Psoas muscle (tissue), 8 donors: ENCODE measurements around the gene CUX1. TPM values are rescaled to one million over a fixed set of nuclear protein-coding genes. Genes with fewer than 3 reads are reported as not detected.
"Not testable (repeated sequence)": the region's sequence is repeated elsewhere in the genome, so short reads cannot be mapped to it uniquely, and the experiment has no call there.

Source experiments
- ATAC-seq, 4 donors: fragments of 200-7000 bp; cut with Tn5 transposase; one replicate each; pipeline ENCODE4 v1.9.1; 2020; ENCODE audit warnings: moderate library complexity in 3 of 4, mild to moderate bottlenecking in 2 of 4
- DNase-seq, 2 donors: peaks; one replicate each; pipeline ENCODE4 v3.0.0-alpha.2; 2020
- H3K27ac ChIP-seq: fragments of 200-600 bp; one replicate; pipeline ENCODE4 v1.8.0; 2022
- H3K27me3 ChIP-seq, 3 donors: fragments of 200-600 bp in 1 of 3; one replicate each; pipeline versions ENCODE4 v1.6.1 to v1.8.0; 2013 to 2022; ENCODE audit warnings: low read length in 2 of 3, mild to moderate bottlenecking in 2 of 3, moderate library complexity in 1 of 3; ENCODE audit not compliant: insufficient read depth in 3 of 3
- H3K36me3 ChIP-seq, 2 donors: fragments of 200-600 bp in 1 of 2; one replicate each; pipeline versions ENCODE4 v1.6.1 to v1.8.0; 2013 to 2022; ENCODE audit warnings: low read depth in 1 of 2, mild to moderate bottlenecking in 1 of 2, moderate library complexity in 1 of 2; ENCODE audit not compliant: insufficient read depth in 1 of 2
- H3K4me1 ChIP-seq: fragments of 200-600 bp; one replicate; pipeline ENCODE4 v1.8.0; 2022
- H3K4me3 ChIP-seq: fragments of 200-600 bp; one replicate; pipeline ENCODE4 v1.8.0; 2022; ENCODE audit warnings: mild to moderate bottlenecking
- H3K9me3 ChIP-seq: fragments of 200-600 bp; one replicate; pipeline ENCODE4 v1.8.0; 2022
- WGBS, 3 donors: extraction: QIAGEN DNeasy Blood & Tissue Kit; methylation state at CpG; one replicate each; pipeline versions ENCODE4 v1.1.6 to v1.1.7; 2013; 5-methylcytosine and 5-hydroxymethylcytosine counted together
- intact Hi-C, 2 donors: fragments of 100-400 bp; cut with DNase I; formaldehyde crosslinking; loops; one replicate each; pipeline versions ENCODE4 v1.11.0 to v1.14.2; 2022
- polyA plus RNA-seq, 3 donors: library from polyadenylated mRNA; stranded (reverse); fragments of 200-250 nt; gene quantifications; one replicate each; pipeline ENCODE4 v1.2.3, GENCODE V29; 2013
- total RNA-seq, 4 donors: library from RNA; stranded (reverse); fragmentation: NEBNext Ultra II Directional in 2 of 4; extraction: Animal tissue kit (Norgen Biotek cat#: 25700) in 2 of 4; gene quantifications; one replicate each; pipeline versions ENCODE4 v1.2.1 to v1.2.4, GENCODE V29; 2021 to 2023
- TF ChIP-seq, protein P1 (sequence below): fragments of 200-600 bp; IDR thresholded peaks from one replicate; pipeline ENCODE4 v1.8.0; 2022; ENCODE audit warnings: antibody characterized with exemption
- donor health status: healthy with polysubstance abuse.
- donor health status: DM: no; HTN: no; CAD: no; lungs with moderate emphysema.
- donor health status: Bipolar disorder and iron deficiency.
- donor health status: healthy.
- donor health status: DM: yes; HTN: yes; CAD: no.
- donor health status: DM: no; HTN: no; CAD: no.
- donor health status: DM: no; HTN: no; CAD: no.
- donor health status: DM: yes; HTN: yes; CAD: no.

The CUX1 gene
- total and polyA plus RNA-seq, 7 donors = 12.5 to 95.6 (median 72.4) TPM

DNA sequence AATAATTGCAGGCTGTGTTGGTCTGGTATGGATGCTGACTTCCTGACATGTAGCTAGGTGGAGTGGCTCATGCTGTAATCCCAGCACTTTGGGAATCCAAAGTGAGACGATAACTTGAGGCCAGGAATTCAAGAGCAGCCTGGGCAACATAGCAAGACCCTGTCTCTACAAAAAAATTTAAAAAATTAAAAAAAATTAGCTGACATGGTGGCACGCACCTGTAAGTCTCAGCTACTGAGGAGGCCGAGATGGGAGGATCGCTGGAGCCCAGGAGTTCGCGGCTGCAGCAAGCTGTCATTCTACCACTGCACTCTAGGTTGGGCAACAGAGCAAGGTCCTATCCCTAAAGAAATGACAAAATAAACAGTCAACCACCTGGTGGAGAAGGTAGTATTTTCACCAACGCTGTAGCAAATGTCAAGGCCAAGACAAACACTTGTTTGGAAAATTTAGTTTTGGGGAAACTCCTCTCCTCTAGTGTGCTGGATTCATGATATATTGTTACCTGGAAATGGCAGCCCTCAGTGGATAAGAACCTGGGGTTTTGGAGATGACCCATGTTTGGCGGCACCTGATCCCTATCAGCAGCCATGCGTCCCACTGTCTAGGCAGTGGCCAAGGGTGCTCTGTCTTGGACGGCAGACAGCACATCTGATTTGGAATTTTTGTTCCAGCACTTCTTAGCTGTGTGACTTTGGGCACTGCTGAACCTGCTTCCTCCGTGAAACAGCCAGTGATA lies 29.5 kb downstream of the CUX1 start:
- no peaks in the 10 kb centered on the region for H3K36me3 ChIP-seq
- ATAC-seq = no peak
- intact Hi-C loops = no loop called here
- H3K4me3 ChIP-seq = no peak overlapping the region
- H3K4me1 ChIP-seq = peaks cover 7% of the 10 kb centered on the region
- H3K27me3 ChIP-seq = no peaks in the 10 kb centered on the region
- TF ChIP-seq, protein P1, sequence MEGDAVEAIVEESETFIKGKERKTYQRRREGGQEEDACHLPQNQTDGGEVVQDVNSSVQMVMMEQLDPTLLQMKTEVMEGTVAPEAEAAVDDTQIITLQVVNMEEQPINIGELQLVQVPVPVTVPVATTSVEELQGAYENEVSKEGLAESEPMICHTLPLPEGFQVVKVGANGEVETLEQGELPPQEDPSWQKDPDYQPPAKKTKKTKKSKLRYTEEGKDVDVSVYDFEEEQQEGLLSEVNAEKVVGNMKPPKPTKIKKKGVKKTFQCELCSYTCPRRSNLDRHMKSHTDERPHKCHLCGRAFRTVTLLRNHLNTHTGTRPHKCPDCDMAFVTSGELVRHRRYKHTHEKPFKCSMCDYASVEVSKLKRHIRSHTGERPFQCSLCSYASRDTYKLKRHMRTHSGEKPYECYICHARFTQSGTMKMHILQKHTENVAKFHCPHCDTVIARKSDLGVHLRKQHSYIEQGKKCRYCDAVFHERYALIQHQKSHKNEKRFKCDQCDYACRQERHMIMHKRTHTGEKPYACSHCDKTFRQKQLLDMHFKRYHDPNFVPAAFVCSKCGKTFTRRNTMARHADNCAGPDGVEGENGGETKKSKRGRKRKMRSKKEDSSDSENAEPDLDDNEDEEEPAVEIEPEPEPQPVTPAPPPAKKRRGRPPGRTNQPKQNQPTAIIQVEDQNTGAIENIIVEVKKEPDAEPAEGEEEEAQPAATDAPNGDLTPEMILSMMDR = no peak
- H3K9me3 ChIP-seq = no peaks in the 10 kb centered on the region
- no peak overlapping the region for H3K27ac ChIP-seq
- WGBS, 3 donors = 95 to 97% (median 96%) methylated on average over 11 of the region's 11 CpGs
- DNase-seq = no peak

DNA sequence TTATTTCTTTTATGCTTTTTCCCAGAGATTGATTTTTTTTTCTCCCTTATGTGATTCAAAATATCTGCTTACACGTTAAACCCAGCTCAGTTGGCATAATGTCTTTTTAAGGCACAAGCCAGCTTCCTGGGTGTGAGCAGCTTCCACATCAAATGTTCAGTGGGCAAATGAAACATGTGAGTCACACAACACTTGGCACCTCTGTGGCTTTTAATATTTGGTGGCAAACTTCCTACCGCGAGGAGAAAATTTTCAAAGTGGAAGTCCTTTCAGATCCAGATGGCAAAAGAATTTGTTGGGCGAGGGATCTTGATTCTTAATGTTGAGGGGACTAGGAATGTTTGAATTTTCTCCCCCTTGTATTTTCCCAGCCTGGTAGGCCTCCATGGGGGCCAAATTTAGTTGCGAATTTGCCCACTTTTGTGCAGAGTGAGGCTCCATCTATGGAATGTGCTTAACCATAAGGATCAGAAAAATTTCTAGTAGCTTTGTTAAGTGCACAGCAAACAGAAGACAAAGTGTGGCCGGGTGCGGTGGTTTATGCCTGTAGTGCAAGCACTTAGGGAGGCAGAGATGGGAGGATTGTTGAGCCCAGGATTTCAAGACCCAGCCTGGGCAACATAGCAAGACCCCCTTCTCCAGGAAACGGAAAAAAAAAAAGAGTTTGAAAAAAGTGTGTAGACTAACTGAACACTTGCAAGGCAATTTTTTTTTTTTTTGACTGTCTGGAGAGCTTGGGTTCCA lies 31.0 kb downstream of the CUX1 start:
- peak in 3 of 4 donors; percentile 22 to 68 (median 26) for ATAC-seq
- peak overlapping the region; percentile 5 for H3K27ac ChIP-seq
- H3K36me3 ChIP-seq = no peaks in the 10 kb centered on the region
- no peak overlapping the region for H3K4me3 ChIP-seq
- H3K27me3 ChIP-seq = no peaks in the 10 kb centered on the region
- DNase-seq = no peak
- TF ChIP-seq, protein P1 = no peak
- intact Hi-C loops = no loop called here
- H3K9me3 ChIP-seq = no peaks in the 10 kb centered on the region
- WGBS, 3 donors = 65 to 81% (median 67%) methylated on average over 8 of the region's 8 CpGs
- H3K4me1 ChIP-seq = peaks cover 7% of the 10 kb centered on the region

DNA sequence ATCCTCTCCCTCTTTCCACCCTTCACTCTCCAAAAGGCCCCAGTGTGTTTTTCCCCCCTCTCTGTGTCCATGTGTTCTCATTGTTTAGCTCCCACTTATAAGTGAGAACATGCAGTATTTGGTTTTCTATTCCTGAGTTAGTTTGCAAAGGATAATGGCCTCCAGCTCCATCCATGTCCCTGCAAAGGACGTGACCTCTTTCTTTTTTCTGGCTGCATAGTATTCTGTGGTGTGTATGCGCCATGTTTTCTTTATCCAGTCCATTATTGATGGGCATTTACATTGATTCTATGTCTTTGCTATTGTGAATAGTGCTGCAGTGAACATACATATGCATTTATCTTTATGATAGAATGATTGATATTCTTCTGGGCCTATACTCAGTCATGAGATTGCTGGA lies 31.9 kb downstream of the CUX1 start:
- H3K36me3 ChIP-seq, H3K4me3 ChIP-seq, H3K9me3 ChIP-seq, DNase-seq, H3K27ac ChIP-seq, H3K4me1 ChIP-seq, intact Hi-C loops, H3K27me3 ChIP-seq, ATAC-seq: not testable (repeated sequence)
- WGBS, 3 donors = 98 to 100% (median 98%) methylated on average over 2 of the region's 2 CpGs

DNA sequence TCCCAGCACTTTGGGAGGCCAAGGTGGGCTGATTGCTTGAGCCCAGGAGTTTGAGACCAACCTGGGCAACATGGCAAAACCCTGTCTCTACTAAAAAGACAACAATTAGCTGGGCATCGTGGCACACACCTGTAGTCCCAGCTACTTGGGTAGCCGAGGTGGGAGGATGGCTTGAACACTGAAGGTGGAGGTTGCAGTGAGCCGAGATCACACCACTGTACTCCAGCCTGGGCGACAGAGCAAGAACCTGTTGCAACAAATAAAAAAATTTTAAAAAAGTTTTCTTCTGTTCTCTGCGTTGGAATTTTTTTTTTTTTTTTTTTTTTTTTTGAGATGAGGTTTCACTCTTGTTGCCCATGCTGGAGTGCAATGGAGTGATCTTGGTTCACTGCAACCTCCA lies 34.9 kb downstream of the CUX1 start:
- H3K9me3 ChIP-seq, ATAC-seq, DNase-seq, H3K27ac ChIP-seq, H3K27me3 ChIP-seq, H3K4me3 ChIP-seq, H3K36me3 ChIP-seq, intact Hi-C loops: not testable (repeated sequence)
- 84 to 94% (median 91%) methylated on average over 5 of the region's 5 CpGs for WGBS, 3 donors
- H3K4me1 ChIP-seq = peaks cover 22% of the 10 kb centered on the region

DNA sequence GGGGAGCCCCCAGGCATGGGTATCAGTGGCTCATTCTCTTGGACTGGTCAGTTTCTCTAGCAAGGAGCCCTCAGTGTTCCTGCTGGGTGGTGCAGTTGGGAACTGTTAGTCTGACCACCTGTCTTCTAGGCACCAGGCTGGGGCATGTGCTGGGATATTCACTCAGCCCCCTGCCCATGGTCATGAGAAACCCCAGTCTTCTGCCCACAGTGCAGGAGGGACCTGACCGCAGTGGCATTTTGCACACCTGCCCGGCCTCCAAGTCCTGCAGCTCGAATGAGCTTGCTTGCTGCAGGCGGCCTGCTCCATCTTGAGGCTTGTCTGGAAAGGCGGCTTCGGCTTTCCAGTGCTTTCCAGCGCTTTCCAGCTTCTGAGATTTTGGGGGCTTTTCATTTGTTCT lies 36.3 kb downstream of the CUX1 start:
- Histone ChIP-seq H3K27ac (no peak overlapping the region), H3K9me3 (no peaks in the 10 kb centered on the region), H3K4me3 (no peak overlapping the region), H3K4me1 (peaks cover 33% of the 10 kb centered on the region), H3K36me3 (no peaks in the 10 kb centered on the region), H3K27me3 (no peaks in the 10 kb centered on the region)
- intact Hi-C loops = no loop called here
- no peak for DNase-seq
- no peak for ATAC-seq
- WGBS, 3 donors = 94 to 100% (median 98%) methylated on average over 7 of the region's 7 CpGs
- TF ChIP-seq, protein P1 = no peak
